WTC11 (cell line): ENCODE measurements around the gene TTC21A.

Source experiments
- CTCF ChIP-seq: fragments of 200-600 bp; IDR thresholded peaks from 2 replicates; pipeline ENCODE4 v1.8.0; 2022; ENCODE audit warnings: antibody characterized with exemption
- FOXP1 ChIP-seq: sonication (generic); formaldehyde crosslinking; IDR thresholded peaks from 2 replicates; pipeline ENCODE4 v1.8.0; 2022; ENCODE audit warnings: missing genetic modification reagents, mild to moderate bottlenecking, moderate library complexity, borderline replicate concordance
- NR3C1 ChIP-seq: sonication (generic); formaldehyde crosslinking; conservative IDR thresholded peaks from 2 replicates; pipeline ENCODE4 v1.8.1; 2023; ENCODE audit warnings: low read depth, mild to moderate bottlenecking, missing genetic modification reagents
- TF ChIP-seq, protein P1 (sequence below): sonication (generic); formaldehyde crosslinking; IDR thresholded peaks from 2 replicates; pipeline ENCODE4 v1.8.1; 2022; ENCODE audit warnings: mild to moderate bottlenecking, moderate library complexity, missing genetic modification reagents
- TF ChIP-seq, protein P2 (sequence below): sonication (generic); formaldehyde crosslinking; IDR thresholded peaks from 2 replicates; pipeline ENCODE4 v1.8.1; 2023; ENCODE audit warnings: mild to moderate bottlenecking, missing genetic modification reagents

DNA sequence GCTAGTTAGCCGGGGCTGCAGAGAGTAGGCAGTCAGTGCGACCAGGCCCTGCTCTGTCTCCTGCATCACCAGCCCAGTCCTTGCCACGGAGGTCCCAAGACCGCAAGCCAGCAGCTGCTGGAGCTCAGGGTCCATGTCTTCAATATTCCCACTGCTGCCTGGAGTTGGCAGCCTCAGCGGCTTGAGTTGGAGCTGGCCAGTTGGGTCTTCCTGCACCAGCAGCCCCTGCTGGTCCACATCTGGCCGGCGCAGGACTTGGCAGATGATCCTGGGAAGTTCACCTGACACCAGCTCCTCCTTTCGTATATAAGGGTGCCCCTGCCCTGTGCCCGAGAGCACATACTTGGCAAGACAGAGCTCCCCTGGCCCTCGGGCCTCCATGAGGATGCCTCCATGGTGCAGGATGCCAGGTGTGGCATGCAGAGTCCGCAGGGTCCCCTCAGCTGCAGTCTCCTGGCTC lies 79.2 kb downstream of the TTC21A start:
- TF ChIP-seq CTCF = no peak
- TF ChIP-seq FOXP1 (CRISPR knock-in tag) = no peak
- TF ChIP-seq, protein P1, sequence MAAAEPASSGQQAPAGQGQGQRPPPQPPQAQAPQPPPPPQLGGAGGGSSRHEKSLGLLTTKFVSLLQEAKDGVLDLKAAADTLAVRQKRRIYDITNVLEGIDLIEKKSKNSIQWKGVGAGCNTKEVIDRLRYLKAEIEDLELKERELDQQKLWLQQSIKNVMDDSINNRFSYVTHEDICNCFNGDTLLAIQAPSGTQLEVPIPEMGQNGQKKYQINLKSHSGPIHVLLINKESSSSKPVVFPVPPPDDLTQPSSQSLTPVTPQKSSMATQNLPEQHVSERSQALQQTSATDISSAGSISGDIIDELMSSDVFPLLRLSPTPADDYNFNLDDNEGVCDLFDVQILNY (CRISPR knock-in tag) = no peak
- TF ChIP-seq NR3C1 (CRISPR knock-in tag) = no peak
- TF ChIP-seq, protein P2, sequence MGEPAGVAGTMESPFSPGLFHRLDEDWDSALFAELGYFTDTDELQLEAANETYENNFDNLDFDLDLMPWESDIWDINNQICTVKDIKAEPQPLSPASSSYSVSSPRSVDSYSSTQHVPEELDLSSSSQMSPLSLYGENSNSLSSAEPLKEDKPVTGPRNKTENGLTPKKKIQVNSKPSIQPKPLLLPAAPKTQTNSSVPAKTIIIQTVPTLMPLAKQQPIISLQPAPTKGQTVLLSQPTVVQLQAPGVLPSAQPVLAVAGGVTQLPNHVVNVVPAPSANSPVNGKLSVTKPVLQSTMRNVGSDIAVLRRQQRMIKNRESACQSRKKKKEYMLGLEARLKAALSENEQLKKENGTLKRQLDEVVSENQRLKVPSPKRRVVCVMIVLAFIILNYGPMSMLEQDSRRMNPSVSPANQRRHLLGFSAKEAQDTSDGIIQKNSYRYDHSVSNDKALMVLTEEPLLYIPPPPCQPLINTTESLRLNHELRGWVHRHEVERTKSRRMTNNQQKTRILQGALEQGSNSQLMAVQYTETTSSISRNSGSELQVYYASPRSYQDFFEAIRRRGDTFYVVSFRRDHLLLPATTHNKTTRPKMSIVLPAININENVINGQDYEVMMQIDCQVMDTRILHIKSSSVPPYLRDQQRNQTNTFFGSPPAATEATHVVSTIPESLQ (CRISPR knock-in tag) = no peak
